GM19452 (cell line): ENCODE results near the gene VSTM2L.

ENCODE experiments used
- ATAC-seq: cut with Tn5 transposase; IDR thresholded peaks from one replicate; pipeline ENCODE4 v1.9.1; 2021; ENCODE audit not compliant: unreplicated experiment

Gene VSTM2L

DNA sequence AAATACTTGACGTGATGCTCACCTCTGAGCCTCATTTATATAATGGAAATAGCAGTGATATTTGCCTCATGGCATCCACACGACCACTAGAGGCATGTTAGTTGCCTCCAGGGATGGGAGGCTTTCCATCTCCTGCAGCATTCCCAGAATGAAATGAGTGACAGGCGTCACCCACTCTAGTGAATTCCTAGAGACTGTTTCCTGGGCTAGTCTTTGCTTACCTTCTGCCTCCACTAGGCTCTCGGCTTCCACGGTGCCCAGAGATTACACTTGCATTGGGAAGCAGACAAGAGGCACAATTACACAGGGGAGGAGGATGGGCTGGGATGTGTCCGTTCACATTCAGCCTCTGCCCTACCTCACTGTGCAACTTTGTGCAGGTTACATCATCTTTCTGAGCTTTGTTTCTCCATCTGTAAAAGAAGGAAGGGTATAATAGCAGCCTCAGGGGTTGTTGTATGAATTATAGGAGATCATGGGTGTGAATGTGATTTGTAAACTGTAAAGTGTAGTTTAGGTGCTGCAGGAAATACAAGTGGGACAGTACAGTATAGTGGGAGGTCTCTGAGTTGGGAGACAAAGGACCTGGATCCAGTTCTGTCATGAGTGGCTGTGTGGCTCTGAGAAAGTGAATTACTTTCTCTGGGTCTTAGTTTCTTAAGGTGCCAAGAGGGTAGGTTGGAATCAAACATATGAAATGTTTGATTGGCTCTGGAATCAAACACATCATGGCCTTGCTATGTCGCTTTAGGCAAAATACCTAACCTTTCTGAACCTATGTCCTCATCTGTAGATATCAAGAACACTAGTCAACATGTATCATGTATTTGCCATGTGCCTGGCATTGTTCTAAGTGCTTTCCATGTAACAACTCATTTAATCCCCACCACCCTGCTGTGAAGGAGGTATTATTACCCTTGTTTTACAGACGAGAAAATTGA is 3.6 kb upstream of the VSTM2L start:
- ATAC-seq = no peak

DNA sequence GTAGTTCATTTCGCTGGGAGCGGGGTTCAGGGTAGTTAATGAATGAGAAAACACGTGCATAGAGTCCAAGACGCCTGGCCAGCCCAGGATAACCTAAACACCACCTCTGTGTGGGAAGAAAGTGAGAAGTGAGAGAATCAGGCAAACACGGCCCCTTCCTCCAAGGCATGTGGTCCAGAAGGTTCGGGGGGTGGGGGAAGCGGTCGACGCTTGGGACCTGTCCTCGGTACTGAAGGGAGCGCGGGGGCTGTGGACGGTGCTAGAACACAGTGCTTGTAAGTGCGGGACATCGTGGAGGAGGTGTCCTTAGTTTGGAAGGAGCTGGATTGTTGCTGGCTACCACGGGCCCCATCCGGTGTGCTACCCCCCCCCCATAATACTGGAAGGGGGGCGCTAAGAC is 1.7 kb upstream of the VSTM2L start:
- ATAC-seq = no peak

DNA sequence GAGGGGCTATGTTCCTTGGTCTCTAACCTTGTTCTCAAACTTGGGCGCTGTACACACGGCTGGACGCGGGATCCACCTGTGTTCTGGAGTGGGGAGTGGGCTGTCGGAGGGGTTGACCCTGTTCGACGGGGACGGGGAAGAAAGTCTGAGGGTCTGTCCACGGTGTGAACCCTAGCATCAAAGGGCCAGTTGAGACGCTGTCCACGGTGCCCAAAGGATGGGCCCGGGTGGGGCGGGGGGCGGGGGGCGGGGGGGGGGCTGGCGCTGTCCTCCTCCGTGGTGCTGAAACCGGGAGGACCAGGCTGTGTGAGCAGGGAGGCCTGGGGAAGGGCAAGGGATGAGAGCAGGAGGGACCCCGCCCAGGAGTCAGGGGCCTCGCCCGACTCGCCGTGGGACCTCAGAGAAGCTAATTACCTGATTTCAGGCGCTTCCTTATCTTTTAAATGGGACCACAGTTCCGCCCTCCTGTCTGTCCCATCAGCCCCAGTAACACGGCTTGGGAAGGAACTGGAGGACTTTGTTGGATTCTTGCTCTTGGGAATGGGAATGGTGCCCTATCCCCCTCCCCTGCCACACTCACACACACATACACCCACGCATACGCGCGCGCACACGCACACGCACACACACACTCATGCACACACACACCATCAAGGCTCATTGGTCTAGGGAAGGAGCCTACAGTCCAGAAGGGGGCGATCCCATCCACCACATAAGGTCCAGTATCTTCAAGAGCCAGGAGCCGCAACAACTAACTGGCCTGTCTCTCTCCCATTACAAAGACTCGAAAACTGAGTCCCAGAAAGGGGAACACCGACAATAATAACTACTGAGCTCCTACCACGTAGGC is 1.0 kb upstream of the VSTM2L start:
- ATAC-seq = no peak

GRCh38 chr20:37903317-37904007 is 535 bp downstream of the VSTM2L start:
- no peak for ATAC-seq

GRCh38 chr20:37904008-37904642 is 1.2 kb downstream of the VSTM2L start:
- ATAC-seq = no peak

DNA sequence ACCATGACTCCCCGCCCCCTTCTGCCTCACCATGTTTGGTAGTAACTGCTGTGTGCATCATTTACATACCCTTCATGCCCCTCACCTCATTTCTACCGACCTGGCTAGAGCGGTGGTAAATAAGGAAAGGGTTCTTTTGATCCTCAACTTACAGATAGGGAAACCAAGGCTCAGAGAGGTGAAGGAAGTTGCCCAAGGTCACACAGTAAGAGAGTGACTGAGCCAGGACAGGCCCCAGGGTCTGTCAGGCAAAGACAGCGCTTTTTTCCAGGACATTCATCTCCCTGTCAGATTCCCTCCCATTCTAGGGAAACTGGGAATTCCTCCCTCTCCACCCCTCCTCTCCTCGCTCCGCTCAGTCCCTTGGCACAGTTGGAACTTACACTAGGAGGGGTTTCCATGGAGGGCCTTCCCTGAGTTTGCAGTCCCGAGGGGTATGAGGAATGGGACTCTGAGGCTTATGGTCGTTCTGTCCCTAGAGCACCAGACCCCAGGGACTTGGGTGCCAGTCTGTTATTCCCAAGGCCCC is 2.0 kb downstream of the VSTM2L start:
- no peak for ATAC-seq

DNA sequence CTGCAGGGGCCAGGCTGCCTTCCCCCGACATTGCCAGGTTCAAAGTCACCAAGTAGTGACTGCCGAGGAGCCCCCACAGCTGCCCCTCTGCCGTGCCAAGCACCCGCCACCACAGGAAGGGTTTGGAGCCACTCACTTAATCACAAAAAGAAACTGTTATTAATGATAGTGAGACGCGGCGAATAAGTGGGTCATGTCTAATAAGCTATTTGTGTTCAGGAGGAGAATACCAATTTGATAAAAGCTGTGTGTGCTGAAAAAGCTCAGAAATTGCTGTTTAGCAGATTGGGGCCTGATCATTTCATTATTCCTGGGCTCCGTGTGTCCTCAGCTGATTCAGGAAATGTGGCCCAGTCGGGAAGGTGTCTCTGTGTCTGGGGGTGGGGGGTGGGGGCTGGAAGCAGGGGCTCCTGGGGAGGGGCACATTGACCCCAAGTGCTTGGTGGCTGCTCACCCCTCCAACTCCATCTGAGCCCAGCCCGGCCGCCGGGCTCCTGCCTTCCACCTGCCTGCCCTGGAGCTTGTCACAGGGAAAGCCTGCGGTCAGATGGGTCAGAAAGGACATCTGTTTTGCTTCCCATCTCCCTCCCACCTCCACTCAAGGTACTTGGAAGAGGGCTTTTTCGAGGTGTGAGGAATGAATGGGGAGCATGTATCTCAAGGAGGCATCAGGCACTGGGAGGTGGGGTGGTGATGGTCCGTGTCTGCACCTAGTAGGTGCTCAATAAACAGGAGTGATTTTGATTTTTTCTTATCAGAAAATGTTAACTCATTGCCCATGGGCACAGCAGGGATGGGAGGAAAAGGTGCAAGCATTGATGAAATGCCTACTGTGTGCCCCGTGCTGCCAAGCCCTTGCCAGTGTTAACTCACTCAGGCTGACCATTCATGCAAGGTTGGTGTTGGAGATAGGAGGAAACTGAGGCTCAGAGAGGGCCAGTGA is 3.0 kb downstream of the VSTM2L start:
- no peak for ATAC-seq

DNA sequence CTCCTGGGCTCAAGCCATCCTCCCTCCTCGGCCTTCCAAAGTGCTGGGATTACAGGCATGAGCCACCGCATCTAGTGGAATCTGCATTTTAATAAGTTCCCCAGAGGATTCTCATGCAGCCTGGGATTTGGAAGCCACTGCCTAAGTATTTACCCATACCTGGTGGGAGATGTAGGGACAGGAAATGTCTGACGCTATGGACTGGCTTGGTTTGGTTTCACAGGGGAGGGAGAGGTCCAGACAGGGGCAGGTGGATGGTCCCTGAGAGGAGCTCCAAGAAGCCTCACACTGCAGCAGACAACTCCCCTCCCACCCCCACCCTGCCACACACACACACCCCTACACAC is 4.4 kb downstream of the VSTM2L start:
- ATAC-seq = no peak

DNA sequence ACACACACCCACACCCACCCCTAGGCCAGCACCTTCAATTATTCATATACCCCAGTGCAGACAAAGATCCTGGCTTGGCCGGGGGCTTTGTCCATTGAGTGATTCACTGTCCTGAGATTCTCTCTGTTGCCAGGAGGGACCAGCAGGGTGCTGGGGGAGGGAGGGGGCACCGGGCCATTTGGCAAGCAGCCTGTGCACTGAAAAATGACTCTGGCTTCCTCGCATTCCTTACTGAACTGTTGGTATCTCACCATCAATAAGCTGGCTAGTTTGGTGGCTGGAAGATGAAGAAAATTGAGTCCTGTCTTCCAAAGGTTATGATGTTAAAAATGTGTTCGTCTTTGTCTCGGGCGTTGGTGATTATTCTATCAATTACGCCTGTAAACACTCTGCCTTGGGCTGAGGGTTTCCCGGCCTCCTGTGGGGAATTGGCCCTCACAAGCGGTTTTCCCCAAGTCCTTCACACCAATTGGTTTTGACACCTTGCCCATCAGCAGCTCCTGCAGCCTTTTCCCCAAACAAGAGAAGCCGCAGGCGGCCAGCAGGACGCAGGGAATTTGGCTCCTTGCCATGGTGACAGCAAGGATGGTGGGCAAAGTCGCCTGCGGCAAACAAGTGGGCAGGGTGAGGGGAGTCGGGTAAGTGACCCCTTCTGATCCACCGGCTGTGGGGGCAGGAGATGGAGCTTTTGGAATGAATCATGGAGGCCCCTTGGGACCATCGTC is 4.9 kb downstream of the VSTM2L start:
- ATAC-seq = no peak

GRCh38 chr20:37911261-37911660 is 8.3 kb downstream of the VSTM2L start:
- no peak for ATAC-seq

GRCh38 chr20:37911838-37912281 is 8.9 kb downstream of the VSTM2L start:
- no peak for ATAC-seq

DNA sequence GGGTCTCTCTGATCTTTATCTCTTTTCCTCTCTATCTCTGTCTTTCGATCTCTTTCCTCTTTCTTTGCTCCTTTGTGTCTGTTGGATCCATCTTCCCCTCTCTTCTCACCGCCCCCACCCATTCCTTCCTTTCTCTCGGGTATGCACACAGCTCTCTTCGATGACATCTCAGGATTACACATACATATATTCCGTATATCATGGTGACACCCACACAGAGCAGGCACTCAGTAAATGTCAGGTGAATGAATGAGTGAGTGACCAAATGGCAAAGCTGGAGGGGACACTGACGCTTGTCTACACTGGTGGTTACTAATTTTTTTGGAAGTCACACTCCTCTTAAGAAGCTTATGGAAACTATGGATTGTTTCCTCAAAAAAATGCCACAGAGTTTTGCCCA is 9.9 kb downstream of the VSTM2L start:
- ATAC-seq = no peak

DNA sequence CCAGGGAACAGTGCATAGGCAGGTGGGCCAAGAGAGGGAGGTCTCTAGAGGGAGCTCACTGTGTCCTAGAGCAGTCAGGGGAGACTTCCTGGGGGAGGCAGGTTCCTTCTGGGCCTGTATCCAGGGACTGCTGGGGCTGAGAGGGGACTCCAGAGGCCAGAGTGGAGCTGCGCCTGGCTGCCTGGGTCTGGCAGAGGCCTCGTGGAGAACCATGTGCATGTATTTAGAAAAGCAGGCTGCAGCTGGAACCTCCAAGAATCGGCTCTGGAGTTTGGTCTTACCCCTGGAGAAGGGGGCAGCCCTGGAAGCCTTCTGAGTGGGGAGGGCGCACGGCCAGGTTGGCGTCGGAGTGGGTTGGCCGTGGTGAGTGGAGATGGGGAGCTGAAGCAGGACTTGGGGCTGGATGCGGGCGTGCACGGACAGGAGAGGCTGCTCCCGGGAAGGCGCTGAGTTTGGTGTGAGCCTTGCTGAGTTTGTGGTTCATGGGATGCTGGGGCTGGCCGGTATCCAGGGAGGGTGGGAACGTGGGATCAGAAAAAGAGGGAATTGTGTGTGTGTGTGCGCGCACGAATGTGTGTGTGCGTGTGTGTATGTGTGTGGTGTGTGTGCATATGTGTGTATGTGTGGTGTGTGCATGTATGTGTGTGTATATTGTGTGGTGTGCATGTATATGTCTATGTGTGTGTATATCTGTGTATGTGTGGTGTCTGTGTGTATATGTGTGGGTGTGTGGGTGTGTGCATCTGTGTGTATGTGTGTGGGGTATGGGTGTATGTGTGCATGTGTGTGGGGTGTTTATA is 10.8 kb downstream of the VSTM2L start:
- no peak for ATAC-seq

GRCh38 chr20:37914367-37914671 is 11.4 kb downstream of the VSTM2L start:
- no peak for ATAC-seq

DNA sequence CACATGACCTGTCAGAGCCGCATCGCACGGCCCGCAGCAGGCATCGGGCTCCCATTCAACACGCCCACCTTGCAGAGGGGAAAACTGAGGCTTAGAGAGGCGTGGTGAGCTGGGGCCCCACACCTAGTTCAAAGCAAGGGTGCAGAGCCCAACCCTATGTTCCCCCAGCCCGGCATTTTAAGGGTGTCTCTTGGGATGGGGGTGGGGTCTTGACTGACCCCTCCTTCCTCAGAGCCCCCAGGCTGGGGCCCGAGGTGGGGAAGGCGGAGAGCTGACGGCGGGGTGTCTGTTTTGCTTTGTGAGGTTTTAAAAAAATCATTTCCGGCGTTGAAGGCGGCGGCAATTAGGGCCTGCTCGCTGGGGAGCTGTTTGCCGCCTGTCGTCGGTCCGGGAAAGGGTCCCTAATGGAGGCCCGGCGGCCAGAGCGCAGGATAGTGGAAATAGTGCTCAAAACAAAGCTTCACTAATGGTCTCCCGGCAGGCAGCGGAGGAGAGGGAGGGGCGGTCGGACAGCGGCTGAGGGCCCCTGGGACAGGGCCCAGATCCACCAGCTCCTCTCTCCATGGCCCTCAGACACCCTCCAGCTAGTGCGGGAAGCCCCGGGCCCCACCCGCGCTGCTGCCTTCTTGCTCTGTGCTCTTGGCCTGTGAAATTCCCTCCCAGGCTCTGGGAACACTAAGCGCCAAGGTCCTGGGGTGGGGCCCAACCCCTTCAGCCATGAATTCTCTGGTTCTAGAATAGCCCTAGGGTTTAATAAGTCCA is 11.9 kb downstream of the VSTM2L start:
- no peak for ATAC-seq

- no peak for ATAC-seq
Observed at GRCh38 chr20:37915434-37915787, 12.5 kb downstream of the VSTM2L start.

DNA sequence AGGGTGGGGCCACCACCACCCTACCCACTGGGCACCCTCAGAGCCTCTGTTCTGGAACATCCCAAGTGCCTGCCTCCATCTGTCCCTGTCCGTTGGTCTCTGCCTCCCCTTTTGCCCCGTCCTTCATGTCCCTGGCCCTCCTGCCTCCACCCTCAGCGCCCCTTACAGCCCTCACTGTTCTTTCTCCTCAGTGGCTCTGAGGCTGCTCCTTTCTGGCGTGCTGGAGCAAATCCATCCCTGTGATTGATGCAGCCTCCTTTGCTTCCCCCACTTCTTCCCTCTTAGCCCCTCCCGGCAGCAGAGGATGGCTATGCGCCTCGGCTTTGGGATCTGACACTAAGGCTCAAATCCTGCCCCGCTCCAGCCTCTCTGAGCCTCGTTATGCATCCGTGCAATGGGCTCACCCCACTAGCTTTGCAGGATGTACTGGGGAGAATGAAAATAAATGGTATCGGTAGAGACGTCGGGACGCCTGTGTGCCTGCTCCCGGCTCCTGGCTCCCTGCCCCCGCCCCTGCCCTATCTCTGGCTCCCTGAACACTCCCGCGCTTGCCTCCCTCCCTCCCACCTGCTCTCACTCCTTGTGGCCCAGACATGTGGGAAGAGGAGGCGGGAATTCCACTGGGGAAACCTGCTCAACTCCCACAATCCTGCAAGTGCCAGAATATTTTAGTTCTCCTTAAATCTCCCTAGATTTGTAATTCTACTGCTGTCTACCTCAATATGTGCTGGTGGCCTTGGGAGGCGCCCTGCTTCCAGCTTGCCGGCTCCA is 13.1 kb downstream of the VSTM2L start:
- ATAC-seq = no peak
